ENCODE measurements around the gene MRPL10.
"Not testable (repeated sequence)": the region's sequence is repeated elsewhere in the genome, so short reads cannot be mapped to it uniquely, and the experiment has no call there.

MRPL10 gene

DNA sequence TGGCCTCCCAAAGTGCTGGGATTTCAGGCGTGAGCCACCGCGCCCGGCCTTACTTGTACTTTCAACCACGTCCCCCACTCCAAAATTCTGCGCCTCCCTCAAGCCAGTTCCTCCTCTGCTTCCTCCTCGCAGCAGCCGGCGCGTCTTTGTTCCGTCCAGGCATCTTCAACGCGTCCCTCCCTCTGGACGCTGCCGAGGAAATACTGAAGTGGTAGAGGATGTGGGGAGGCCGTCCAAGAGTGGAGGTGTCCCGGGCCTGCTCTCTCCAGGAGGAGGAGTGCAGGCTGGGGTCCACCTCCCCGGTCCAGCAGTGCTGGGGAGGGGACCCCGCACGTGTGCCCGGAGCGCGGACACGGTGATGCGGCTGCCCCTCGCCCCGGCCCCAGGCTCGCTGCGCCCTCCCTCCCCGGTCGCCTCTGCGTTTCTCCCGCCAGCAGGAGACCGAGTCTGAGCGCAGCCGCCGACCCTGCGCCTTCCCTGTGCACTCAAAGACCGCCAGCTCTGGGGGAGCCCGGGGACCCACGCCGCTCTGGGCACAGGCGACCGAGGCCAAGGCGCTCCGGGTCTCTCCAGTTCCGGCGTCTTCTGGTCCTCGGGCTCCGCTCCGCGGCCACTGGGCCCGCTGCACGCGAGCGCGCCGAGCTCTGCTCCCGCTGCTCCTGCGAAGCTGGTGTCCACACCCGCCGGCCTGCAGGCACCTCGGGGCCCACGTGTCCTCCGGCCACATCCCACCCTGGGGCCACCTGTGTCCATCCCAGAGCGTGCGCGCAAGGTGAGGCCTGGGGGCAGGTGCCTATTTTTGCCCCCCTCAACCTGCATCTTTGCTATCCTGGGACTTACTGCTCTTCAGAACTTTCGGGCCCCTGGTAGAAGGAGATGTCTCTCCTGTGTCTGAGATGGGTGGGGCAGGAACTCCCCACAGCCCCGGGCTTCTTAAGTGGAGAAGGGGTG, 41.5 kb downstream of the MRPL10 start:
- peak; percentile 13 to 20 for DNase-seq (ENCODE audit: low read depth in 2 of 2)

- no peak for DNase-seq (ENCODE audit: low read depth in 2 of 2)
Measured at GRCh38 chr17:47785538-47786123, 45.7 kb downstream of the MRPL10 start.

- DNase-seq (ENCODE audit: low read depth in 2 of 2) = no peak
Measured at GRCh38 chr17:47781397-47781796, 49.9 kb downstream of the MRPL10 start.

- DNase-seq (ENCODE audit: low read depth in 2 of 2) = no peak
Measured at GRCh38 chr17:47778184-47778635, 53.1 kb downstream of the MRPL10 start.

- no peak for DNase-seq (ENCODE audit: low read depth in 2 of 2)
Measured at GRCh38 chr17:47776330-47777197, 54.8 kb downstream of the MRPL10 start.

GRCh38 chr17:47774987-47775580, 56.3 kb downstream of the MRPL10 start:
- DNase-seq (ENCODE audit: low read depth in 2 of 2) = no peak

DNA sequence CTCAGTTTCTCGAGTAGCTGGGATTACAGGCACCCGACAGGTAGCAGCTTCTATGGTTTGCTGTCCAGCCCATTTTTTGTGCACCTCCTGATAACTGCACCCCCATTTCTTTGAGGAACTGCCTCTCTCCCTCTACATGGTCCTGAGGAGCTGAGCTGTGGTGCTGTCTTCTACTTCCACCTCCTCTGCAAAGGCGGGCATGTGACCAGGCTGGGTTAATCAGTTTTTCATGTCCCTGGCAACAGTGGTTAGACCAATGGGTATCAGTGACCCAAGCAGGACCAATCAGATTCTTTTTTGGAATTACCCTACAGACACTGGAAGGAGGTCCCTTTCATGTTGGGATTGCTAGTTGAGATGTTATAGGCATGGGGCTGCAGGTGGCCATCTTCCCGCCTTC, 57.0 kb downstream of the MRPL10 start:
- no peak for DNase-seq (ENCODE audit: low read depth in 2 of 2)

- not testable (repeated sequence) for DNase-seq (ENCODE audit: low read depth in 2 of 2)
Measured at GRCh38 chr17:47773649-47774048, 57.7 kb downstream of the MRPL10 start.

Data from stimulated activated CD8-positive, alpha-beta memory T cell treated with anti-CD3 and anti-CD28 coated beads, Interleukin-7, amount 100 ng/mL, for 1 hour (primary cell).